CD4-positive, alpha-beta T cell treated with Interleukin-6 at 100 ng/mL for 8 hours (primary cell): ENCODE results near the gene ASAP3.

Experiments
- DNase-seq: peaks from one replicate; pipeline ENCODE4 v3.0.0-alpha.2; 2020; ENCODE audit warnings: mixed read lengths, low spot score

The ASAP3 gene

GRCh38 chr1:23449306-23449705 lies 34.7 kb downstream of the ASAP3 start:
- DNase-seq, result no peak

- no peak for DNase-seq
These were observed 35.1 kb downstream of the ASAP3 start for GRCh38 chr1:23448846-23449245.

- no peak for DNase-seq
These were observed 37.2 kb downstream of the ASAP3 start for GRCh38 chr1:23446661-23447310.

- no peak for DNase-seq
These were observed 39.2 kb downstream of the ASAP3 start for GRCh38 chr1:23444596-23445390.

GRCh38 chr1:23444104-23444533 lies 39.9 kb downstream of the ASAP3 start:
- DNase-seq, result no peak

- DNase-seq, result no peak
These were observed 41.2 kb downstream of the ASAP3 start for GRCh38 chr1:23442751-23443150.

- DNase-seq, result no peak
These were observed 42.4 kb downstream of the ASAP3 start for GRCh38 chr1:23441446-23442148.

GRCh38 chr1:23438545-23438944 lies 45.4 kb downstream of the ASAP3 start:
- DNase-seq, result no peak

GRCh38 chr1:23437355-23437664 lies 46.7 kb downstream of the ASAP3 start:
- DNase-seq, result no peak

- DNase-seq, result peak; percentile 19
These were observed 47.2 kb downstream of the ASAP3 start for GRCh38 chr1:23436520-23437354.

- DNase-seq, result no peak
These were observed 49.7 kb downstream of the ASAP3 start for GRCh38 chr1:23434260-23434775.

- no peak for DNase-seq
These were observed 50.9 kb downstream of the ASAP3 start for GRCh38 chr1:23433122-23433521.

GRCh38 chr1:23431431-23431830 lies 52.5 kb downstream of the ASAP3 start:
- DNase-seq, result no peak

GRCh38 chr1:23430803-23431202 lies 53.2 kb downstream of the ASAP3 start:
- DNase-seq, result no peak

GRCh38 chr1:23428136-23428905 lies 55.7 kb downstream of the ASAP3 start:
- no peak for DNase-seq

GRCh38 chr1:23427550-23427949 lies 56.4 kb downstream of the ASAP3 start:
- DNase-seq, result no peak

GRCh38 chr1:23426828-23427227 lies 57.2 kb downstream of the ASAP3 start:
- no peak for DNase-seq

GRCh38 chr1:23425193-23425494 lies 58.8 kb downstream of the ASAP3 start:
- DNase-seq, result no peak

- DNase-seq, result peak; percentile 35
These were observed 59.4 kb downstream of the ASAP3 start, which contains the start of gene TCEA3 for GRCh38 chr1:23424293-23425192. Gene TCEA3 (minus strand): TSS chr1:23424748. CDS start chr1:23424633, 115 bp downstream.
